ENCODE data around the gene NAB2.
A peak's percentile ranks its signal among the peaks of the same experiment; 100 is the strongest.

DNA sequence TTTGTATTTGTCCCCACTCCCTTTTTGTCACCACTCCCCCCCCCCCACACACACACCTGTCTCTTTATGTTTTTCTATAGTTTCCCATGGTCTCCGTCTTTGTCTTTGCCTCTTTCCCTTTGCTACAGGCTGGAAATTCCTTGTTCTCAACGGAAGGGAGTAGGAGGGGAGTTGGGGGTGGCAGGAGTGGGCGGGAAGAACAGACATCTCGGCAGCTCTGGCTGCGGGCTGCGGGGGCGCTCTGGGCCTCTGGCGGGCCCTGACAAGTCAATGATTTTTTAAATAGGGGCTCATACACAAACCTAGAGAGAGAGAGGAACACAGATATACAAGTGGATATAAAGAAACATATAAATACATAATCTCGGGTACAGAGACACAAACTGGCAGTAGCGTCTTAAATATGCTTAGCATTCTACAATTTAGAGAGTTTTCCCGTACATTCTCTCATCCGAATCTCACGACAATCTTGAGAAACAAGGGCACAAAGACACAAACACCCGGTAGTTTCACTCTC lies 2.4 kb upstream of the NAB2 start:
- no peak for TF ChIP-seq POLR2A (IDR thresholded peaks at IDR 0.05)
- TF ChIP-seq, protein P1, sequence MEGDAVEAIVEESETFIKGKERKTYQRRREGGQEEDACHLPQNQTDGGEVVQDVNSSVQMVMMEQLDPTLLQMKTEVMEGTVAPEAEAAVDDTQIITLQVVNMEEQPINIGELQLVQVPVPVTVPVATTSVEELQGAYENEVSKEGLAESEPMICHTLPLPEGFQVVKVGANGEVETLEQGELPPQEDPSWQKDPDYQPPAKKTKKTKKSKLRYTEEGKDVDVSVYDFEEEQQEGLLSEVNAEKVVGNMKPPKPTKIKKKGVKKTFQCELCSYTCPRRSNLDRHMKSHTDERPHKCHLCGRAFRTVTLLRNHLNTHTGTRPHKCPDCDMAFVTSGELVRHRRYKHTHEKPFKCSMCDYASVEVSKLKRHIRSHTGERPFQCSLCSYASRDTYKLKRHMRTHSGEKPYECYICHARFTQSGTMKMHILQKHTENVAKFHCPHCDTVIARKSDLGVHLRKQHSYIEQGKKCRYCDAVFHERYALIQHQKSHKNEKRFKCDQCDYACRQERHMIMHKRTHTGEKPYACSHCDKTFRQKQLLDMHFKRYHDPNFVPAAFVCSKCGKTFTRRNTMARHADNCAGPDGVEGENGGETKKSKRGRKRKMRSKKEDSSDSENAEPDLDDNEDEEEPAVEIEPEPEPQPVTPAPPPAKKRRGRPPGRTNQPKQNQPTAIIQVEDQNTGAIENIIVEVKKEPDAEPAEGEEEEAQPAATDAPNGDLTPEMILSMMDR (IDR thresholded peaks at IDR 0.05 in 8 of 11, conservative IDR thresholded peaks at IDR 0.05 in 3 of 11) = peak in 3 of 11 experiments; percentile 20 to 38 (median 35)

Measured in spleen (tissue), 7 donors.